GM23338 (cell line): ENCODE results near the gene MTHFD1.

Source experiments
- CREB1 ChIP-seq: fragments of 250-450 bp; sonication (Bioruptor Pico); IDR thresholded peaks from 2 replicates; pipeline ENCODE4 v1.5.0; 2020; ENCODE audit warnings: low read depth, mild to moderate bottlenecking, moderate library complexity
- ETS1 ChIP-seq: IDR thresholded peaks from 2 replicates; pipeline ENCODE4 v1.6.1; 2016; ENCODE audit warnings: antibody characterized with exemption
- EZH2 ChIP-seq: fragments of 200-600 bp; sonication (generic); IDR thresholded peaks from one replicate; pipeline ENCODE4 v1.8.0; 2017; ENCODE audit warnings: antibody characterized with exemption, mild to moderate bottlenecking, low read depth; ENCODE audit not compliant: unreplicated experiment
- EZH2phosphoT487 ChIP-seq: fragments of 200-600 bp; sonication (generic); IDR thresholded peaks from one replicate; pipeline ENCODE4 v1.8.1; 2018; ENCODE audit warnings: antibody characterized with exemption; ENCODE audit not compliant: unreplicated experiment
- JUNB ChIP-seq: IDR thresholded peaks from one replicate; pipeline ENCODE4 v1.6.1; 2016; ENCODE audit warnings: antibody characterized with exemption; ENCODE audit not compliant: unreplicated experiment
- NANOG ChIP-seq: IDR thresholded peaks from 2 replicates; pipeline ENCODE4 v1.6.1; 2016; ENCODE audit warnings: antibody characterized with exemption, borderline replicate concordance
- POLR2AphosphoS5 ChIP-seq: IDR thresholded peaks from 2 replicates; pipeline ENCODE4 v1.6.1; 2016; ENCODE audit warnings: antibody characterized with exemption, low read depth
- STAT1 ChIP-seq: IDR thresholded peaks from one replicate; pipeline ENCODE4 v1.6.1; 2016; ENCODE audit warnings: antibody characterized with exemption; ENCODE audit not compliant: unreplicated experiment
- ZNF331 ChIP-seq: fragments of 250-450 bp; sonication (Bioruptor Pico); IDR thresholded peaks from 2 replicates; pipeline ENCODE4 v1.5.0; 2020; ENCODE audit warnings: low read depth, mild to moderate bottlenecking, moderate library complexity
- TF ChIP-seq, protein P1 (sequence below), 2 experiments: fragments of 200-600 bp in 1 of 2; sonication (generic) in 1 of 2; conservative IDR thresholded peaks; 2 replicates each; pipeline versions ENCODE4 v1.5.1 to v1.6.1; 2016 to 2017; ENCODE audit warnings: antibody characterized with exemption in 2 of 2, low read depth in 2 of 2, mild to moderate bottlenecking in 2 of 2, moderate library complexity in 1 of 2
- TF ChIP-seq, protein P2 (sequence below): IDR thresholded peaks from one replicate; pipeline ENCODE4 v1.6.1; 2018; ENCODE audit warnings: antibody characterized with exemption; ENCODE audit not compliant: unreplicated experiment

DNA sequence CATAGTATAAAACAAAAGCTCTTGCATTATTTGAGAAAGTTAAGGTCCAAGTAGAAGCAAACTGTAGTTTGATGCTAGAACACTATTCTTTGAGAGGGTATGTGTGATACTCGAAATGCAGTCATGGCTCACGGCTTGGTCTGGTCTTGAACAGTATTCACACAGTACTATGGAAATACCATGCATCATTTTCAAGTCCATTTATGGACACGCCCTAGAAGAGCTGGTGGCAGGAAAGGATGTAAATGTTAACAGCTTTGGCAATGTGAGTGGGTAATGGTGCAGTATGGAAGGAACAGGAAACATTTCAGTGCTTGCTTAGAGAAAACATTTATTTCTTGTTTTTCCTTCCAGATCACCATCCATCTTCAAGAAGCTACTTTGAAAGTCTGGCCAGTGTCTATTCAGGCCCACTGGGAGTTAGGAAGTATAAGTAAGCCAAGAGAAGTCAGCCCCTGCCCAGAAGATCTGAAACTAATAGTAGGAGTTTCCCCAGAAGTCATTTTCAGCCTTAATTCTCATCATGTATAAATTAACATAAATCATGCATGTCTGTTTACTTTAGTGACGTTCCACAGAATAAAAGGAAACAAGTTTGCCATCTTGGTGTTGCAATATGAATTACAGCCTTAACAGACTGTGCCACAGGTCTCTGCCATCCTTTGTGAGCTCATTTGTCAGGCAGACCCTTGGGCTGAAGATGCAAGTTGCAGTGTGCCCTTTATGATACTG, 71.4 kb downstream of the MTHFD1 start:
- no peak for TF ChIP-seq POLR2AphosphoS5
- TF ChIP-seq, protein P1, sequence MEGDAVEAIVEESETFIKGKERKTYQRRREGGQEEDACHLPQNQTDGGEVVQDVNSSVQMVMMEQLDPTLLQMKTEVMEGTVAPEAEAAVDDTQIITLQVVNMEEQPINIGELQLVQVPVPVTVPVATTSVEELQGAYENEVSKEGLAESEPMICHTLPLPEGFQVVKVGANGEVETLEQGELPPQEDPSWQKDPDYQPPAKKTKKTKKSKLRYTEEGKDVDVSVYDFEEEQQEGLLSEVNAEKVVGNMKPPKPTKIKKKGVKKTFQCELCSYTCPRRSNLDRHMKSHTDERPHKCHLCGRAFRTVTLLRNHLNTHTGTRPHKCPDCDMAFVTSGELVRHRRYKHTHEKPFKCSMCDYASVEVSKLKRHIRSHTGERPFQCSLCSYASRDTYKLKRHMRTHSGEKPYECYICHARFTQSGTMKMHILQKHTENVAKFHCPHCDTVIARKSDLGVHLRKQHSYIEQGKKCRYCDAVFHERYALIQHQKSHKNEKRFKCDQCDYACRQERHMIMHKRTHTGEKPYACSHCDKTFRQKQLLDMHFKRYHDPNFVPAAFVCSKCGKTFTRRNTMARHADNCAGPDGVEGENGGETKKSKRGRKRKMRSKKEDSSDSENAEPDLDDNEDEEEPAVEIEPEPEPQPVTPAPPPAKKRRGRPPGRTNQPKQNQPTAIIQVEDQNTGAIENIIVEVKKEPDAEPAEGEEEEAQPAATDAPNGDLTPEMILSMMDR (conservative IDR thresholded peaks at IDR 0.05; ENCODE audit: low read depth in 2 of 2), result no peak
- no peak for TF ChIP-seq EZH2phosphoT487
- TF ChIP-seq JUNB, result no peak
- no peak for TF ChIP-seq EZH2
- TF ChIP-seq STAT1, result no peak
- TF ChIP-seq ETS1, result no peak
- TF ChIP-seq CREB1 (CRISPR knock-in tag), result no peak
- TF ChIP-seq ZNF331, result no peak
- TF ChIP-seq, protein P2, sequence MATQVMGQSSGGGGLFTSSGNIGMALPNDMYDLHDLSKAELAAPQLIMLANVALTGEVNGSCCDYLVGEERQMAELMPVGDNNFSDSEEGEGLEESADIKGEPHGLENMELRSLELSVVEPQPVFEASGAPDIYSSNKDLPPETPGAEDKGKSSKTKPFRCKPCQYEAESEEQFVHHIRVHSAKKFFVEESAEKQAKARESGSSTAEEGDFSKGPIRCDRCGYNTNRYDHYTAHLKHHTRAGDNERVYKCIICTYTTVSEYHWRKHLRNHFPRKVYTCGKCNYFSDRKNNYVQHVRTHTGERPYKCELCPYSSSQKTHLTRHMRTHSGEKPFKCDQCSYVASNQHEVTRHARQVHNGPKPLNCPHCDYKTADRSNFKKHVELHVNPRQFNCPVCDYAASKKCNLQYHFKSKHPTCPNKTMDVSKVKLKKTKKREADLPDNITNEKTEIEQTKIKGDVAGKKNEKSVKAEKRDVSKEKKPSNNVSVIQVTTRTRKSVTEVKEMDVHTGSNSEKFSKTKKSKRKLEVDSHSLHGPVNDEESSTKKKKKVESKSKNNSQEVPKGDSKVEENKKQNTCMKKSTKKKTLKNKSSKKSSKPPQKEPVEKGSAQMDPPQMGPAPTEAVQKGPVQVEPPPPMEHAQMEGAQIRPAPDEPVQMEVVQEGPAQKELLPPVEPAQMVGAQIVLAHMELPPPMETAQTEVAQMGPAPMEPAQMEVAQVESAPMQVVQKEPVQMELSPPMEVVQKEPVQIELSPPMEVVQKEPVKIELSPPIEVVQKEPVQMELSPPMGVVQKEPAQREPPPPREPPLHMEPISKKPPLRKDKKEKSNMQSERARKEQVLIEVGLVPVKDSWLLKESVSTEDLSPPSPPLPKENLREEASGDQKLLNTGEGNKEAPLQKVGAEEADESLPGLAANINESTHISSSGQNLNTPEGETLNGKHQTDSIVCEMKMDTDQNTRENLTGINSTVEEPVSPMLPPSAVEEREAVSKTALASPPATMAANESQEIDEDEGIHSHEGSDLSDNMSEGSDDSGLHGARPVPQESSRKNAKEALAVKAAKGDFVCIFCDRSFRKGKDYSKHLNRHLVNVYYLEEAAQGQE, result no peak
- no peak for TF ChIP-seq NANOG
